Smooth muscle cell (in vitro differentiated cells): ENCODE data around the gene RAB8A. TPM values are rescaled to one million over a fixed set of nuclear protein-coding genes. Genes with fewer than 3 reads are reported as not detected.

Source experiments
- DNase-seq: peaks from one replicate; lab custom pipeline; 2025; ENCODE audit not compliant: unreplicated experiment; lab: John Stamatoyannopoulos, UW
- H2AFZ ChIP-seq: fragments of 200-600 bp; sonication (generic); 2 replicates; pipeline ENCODE4 v1.6.0; 2016; ENCODE audit warnings: antibody characterized with exemption, low read depth, mild to moderate bottlenecking
- H3F3A ChIP-seq: fragments of 200-600 bp; sonication (generic); 2 replicates; pipeline ENCODE4 v1.6.0; 2017; ENCODE audit warnings: antibody characterized with exemption, low read depth
- H3K27ac ChIP-seq: fragments of 200-600 bp; sonication (generic); 2 replicates; pipeline ENCODE4 v1.5.1; 2016; ENCODE audit warnings: low read depth, mild to moderate bottlenecking
- H3K27me3 ChIP-seq: fragments of 200-600 bp; sonication (generic); 2 replicates; pipeline ENCODE4 v1.6.1; 2016; ENCODE audit warnings: low read depth, mild to moderate bottlenecking
- H3K36me3 ChIP-seq: fragments of 200-600 bp; sonication (generic); 2 replicates; pipeline ENCODE4 v1.5.1; 2016; ENCODE audit warnings: low read depth
- H3K4me1 ChIP-seq: fragments of 200-600 bp; sonication (generic); 2 replicates; pipeline ENCODE4 v1.5.1; 2016; ENCODE audit warnings: low read depth
- H3K4me2 ChIP-seq: fragments of 200-600 bp; sonication (generic); 2 replicates; pipeline ENCODE4 v1.6.0; 2016; ENCODE audit warnings: mild to moderate bottlenecking
- H3K4me3 ChIP-seq: fragments of 200-600 bp; sonication (generic); 2 replicates; pipeline ENCODE4 v1.5.1; 2016; ENCODE audit warnings: mild to moderate bottlenecking
- H3K79me2 ChIP-seq: fragments of 200-600 bp; sonication (generic); 2 replicates; pipeline ENCODE4 v1.6.0; 2016; ENCODE audit warnings: low read depth, mild to moderate bottlenecking
- H3K9ac ChIP-seq: fragments of 200-600 bp; sonication (generic); 2 replicates; pipeline ENCODE4 v1.6.0; 2016; ENCODE audit warnings: low read depth
- H3K9me3 ChIP-seq: fragments of 200-600 bp; sonication (generic); replicated peaks from 2 replicates; pipeline ENCODE4 v1.5.1; 2016; ENCODE audit warnings: low read depth
- H4K20me1 ChIP-seq: fragments of 200-600 bp; sonication (generic); 2 replicates; pipeline ENCODE4 v1.6.0; 2016; ENCODE audit warnings: low read depth
- CTCF ChIP-seq: fragments of 200-600 bp; sonication (generic); IDR thresholded peaks from 2 replicates; pipeline ENCODE4 v1.5.1; 2017; ENCODE audit warnings: borderline replicate concordance, mild to moderate bottlenecking, antibody characterized with exemption; ENCODE audit not compliant: insufficient read depth, poor library complexity, severe bottlenecking
- WGBS: methylation state at CpG from one replicate; pipeline ENCODE4 v1.1.7; 2016; ENCODE audit warnings: low lambda C conversion rate; 5-methylcytosine and 5-hydroxymethylcytosine counted together
- polyA plus RNA-seq: library from polyadenylated mRNA; unstranded; fragments of >200 nt; fragmentation: Nextera tagmentation; extraction: Ambion mirVana; gene quantifications from 2 replicates; pipeline ENCODE4 v1.2.1, GENCODE V29; 2016
- total RNA-seq: library from RNA; depleted of rRNA; stranded (reverse); fragments of >200 nt; gene quantifications from 2 replicates; pipeline ENCODE4 v1.2.3, GENCODE V29; 2014

RAB8A gene
- total and polyA plus RNA-seq, 2 experiments from 2014 or later, result 47.3 to 96.0 TPM

DNA sequence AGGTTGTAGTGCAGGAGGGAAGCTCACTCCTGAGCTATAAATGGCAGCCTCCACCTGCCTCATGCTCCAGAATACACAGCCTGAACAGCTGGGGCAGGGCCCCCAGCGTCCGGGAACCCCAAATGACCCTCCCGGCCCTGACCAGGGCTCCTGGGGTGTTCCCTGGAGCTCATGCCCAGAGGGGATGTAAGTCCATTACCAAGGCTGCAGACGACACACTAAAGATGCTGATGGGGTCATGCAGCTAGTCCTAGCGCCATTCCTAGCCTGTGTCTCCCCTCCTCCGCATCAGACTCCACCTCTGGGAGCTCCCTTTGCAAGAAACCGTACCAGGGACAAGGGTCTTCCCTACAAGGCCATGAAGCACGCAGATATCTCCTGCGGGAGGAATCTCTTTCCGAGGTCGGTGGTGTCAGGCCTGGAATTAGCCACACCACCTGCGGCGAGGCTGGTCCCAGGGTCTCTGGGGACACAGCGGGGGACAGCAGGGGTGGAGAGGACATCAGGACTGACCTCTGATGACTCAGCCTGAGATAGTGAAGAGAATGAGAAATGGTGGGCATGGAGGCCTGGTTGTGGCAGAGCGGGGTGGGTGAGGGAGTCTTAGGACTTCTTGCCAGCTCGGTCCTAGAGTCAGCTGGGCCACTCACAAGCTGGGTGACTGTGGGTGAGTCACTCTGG is 47.3 kb upstream of the RAB8A start:
- Histone ChIP-seq H3K4me1 (no peaks in the 10 kb centered on the region), H3K9ac (no peak overlapping the region), H3K4me2 (no peak overlapping the region), H2AFZ (no peak overlapping the region), H3K36me3 (no peaks in the 10 kb centered on the region), H3K27me3 (no peaks in the 10 kb centered on the region), H3K79me2 (no peaks in the 10 kb centered on the region), H3K4me3 (no peak overlapping the region), H3K27ac (peak overlapping the region; percentile 31), H3K9me3 (no peaks in the 10 kb centered on the region), H4K20me1 (no peaks in the 10 kb centered on the region), H3F3A (no peaks in the 10 kb centered on the region)
- TF ChIP-seq CTCF, result no peak
- DNase-seq, result no peak
- 88% methylated on average over 16 of the region's 16 CpGs for WGBS

- Histone ChIP-seq H3F3A (no peaks in the 10 kb centered on the region), H3K27me3 (no peaks in the 10 kb centered on the region), H3K9ac (no peak overlapping the region), H3K36me3 (no peaks in the 10 kb centered on the region), H4K20me1 (no peaks in the 10 kb centered on the region), H2AFZ (no peak overlapping the region), H3K4me1 (no peaks in the 10 kb centered on the region), H3K9me3 (no peaks in the 10 kb centered on the region), H3K4me3 (no peak overlapping the region), H3K79me2 (no peaks in the 10 kb centered on the region), H3K4me2 (no peak overlapping the region), H3K27ac (peak overlapping the region; percentile 53)
- 37% methylated on average over 6 of the region's 6 CpGs for WGBS
- no peak for DNase-seq
- TF ChIP-seq CTCF, result no peak
Observed at GRCh38 chr19:16066611-16067104, 45.0 kb upstream of the RAB8A start.

- Histone ChIP-seq H2AFZ (no peak overlapping the region), H3K9ac (no peak overlapping the region), H3K9me3 (no peaks in the 10 kb centered on the region), H3K4me3 (no peak overlapping the region), H3K79me2 (no peaks in the 10 kb centered on the region), H3K4me2 (no peak overlapping the region), H3K27ac (no peak overlapping the region), H3K36me3 (no peaks in the 10 kb centered on the region), H3K27me3 (no peaks in the 10 kb centered on the region), H3K4me1 (no peaks in the 10 kb centered on the region), H4K20me1 (no peaks in the 10 kb centered on the region), H3F3A (no peaks in the 10 kb centered on the region)
- no peak for TF ChIP-seq CTCF
- no peak for DNase-seq
- WGBS, result 82% methylated on average over 40 of the region's 40 CpGs
Observed at GRCh38 chr19:16067205-16067938, 44.3 kb upstream of the RAB8A start.
